ENCODE data around the gene RNU6-9.

The RNU6-9 gene

GRCh38 chr19:934197-934840, 41.0 kb downstream of the RNU6-9 start:
- peaks cover 3% of the 10 kb centered on the region; the same call in 1 of the 2 replicates for H3K9me3 ChIP-seq (ENCODE audit: insufficient read depth, low read length)
- H3K27ac ChIP-seq (ENCODE audit: low read length): no peak overlapping the region
- H3K27me3 ChIP-seq (ENCODE audit: low read depth, low read length): no peaks in the 10 kb centered on the region
- no peak overlapping the region for H3K4me2 ChIP-seq (ENCODE audit: low read length)
- H4K20me1 ChIP-seq (ENCODE audit: insufficient read depth, low read length): peaks cover 67% of the 10 kb centered on the region
- TF ChIP-seq EZH2phosphoT487 (IDR thresholded peaks at IDR 0.05; ENCODE audit: low read depth) (no peak), CTCF (IDR thresholded peaks at IDR 0.05; ENCODE audit: low read depth, low read length) (no peak)
- H3K9ac ChIP-seq (ENCODE audit: low read length): no peak overlapping the region
- H3K4me3 ChIP-seq (ENCODE audit: low read length): no peak overlapping the region
- peaks cover 39% of the 10 kb centered on the region for H3K4me1 ChIP-seq (ENCODE audit: low read length)
- H3K36me3 ChIP-seq (replicated peaks; ENCODE audit: low read depth, low read length): peaks cover 71% of the 10 kb centered on the region
- H3K79me2 ChIP-seq (ENCODE audit: low read length): peaks cover 66% of the 10 kb centered on the region
- no peak overlapping the region for H2AFZ ChIP-seq (ENCODE audit: low read depth, low read length)

GRCh38 chr19:934865-935479, 41.7 kb downstream of the RNU6-9 start:
- Histone ChIP-seq H3K36me3 (replicated peaks; ENCODE audit: low read depth, low read length) (peaks cover 71% of the 10 kb centered on the region), H3K79me2 (ENCODE audit: low read length) (peaks cover 73% of the 10 kb centered on the region), H3K27ac (ENCODE audit: low read length) (no peak overlapping the region), H3K27me3 (ENCODE audit: low read depth, low read length) (no peaks in the 10 kb centered on the region), H4K20me1 (ENCODE audit: insufficient read depth, low read length) (peaks cover 68% of the 10 kb centered on the region), H3K9ac (ENCODE audit: low read length) (no peak overlapping the region), H3K4me3 (ENCODE audit: low read length) (no peak overlapping the region), H3K4me2 (ENCODE audit: low read length) (no peak overlapping the region), H2AFZ (ENCODE audit: low read depth, low read length) (no peak overlapping the region), H3K4me1 (ENCODE audit: low read length) (peaks cover 45% of the 10 kb centered on the region), H3K9me3 (ENCODE audit: insufficient read depth, low read length) (peaks cover 3% of the 10 kb centered on the region; the same call in 1 of the 2 replicates)
- TF ChIP-seq EZH2phosphoT487 (IDR thresholded peaks at IDR 0.05; ENCODE audit: low read depth) (no peak), CTCF (IDR thresholded peaks at IDR 0.05; ENCODE audit: low read depth, low read length) (no peak)

GRCh38 chr19:936175-936546, 42.9 kb downstream of the RNU6-9 start:
- Histone ChIP-seq H3K27me3 (ENCODE audit: low read depth, low read length) (no peaks in the 10 kb centered on the region), H3K27ac (ENCODE audit: low read length) (no peak overlapping the region), H3K4me3 (ENCODE audit: low read length) (no peak overlapping the region), H3K36me3 (replicated peaks; ENCODE audit: low read depth, low read length) (peaks cover 67% of the 10 kb centered on the region), H3K4me2 (ENCODE audit: low read length) (no peak overlapping the region), H2AFZ (ENCODE audit: low read depth, low read length) (no peak overlapping the region), H4K20me1 (ENCODE audit: insufficient read depth, low read length) (peaks cover 71% of the 10 kb centered on the region), H3K9ac (ENCODE audit: low read length) (no peak overlapping the region), H3K9me3 (ENCODE audit: insufficient read depth, low read length) (peaks cover 3% of the 10 kb centered on the region; the same call in 1 of the 2 replicates), H3K4me1 (ENCODE audit: low read length) (peaks cover 57% of the 10 kb centered on the region), H3K79me2 (ENCODE audit: low read length) (peaks cover 84% of the 10 kb centered on the region)
- TF ChIP-seq CTCF (IDR thresholded peaks at IDR 0.05; ENCODE audit: low read depth, low read length) (no peak), EZH2phosphoT487 (IDR thresholded peaks at IDR 0.05; ENCODE audit: low read depth) (no peak)

- peaks cover 72% of the 10 kb centered on the region for H3K36me3 ChIP-seq (replicated peaks; ENCODE audit: low read depth, low read length)
- no peak overlapping the region for H2AFZ ChIP-seq (ENCODE audit: low read depth, low read length)
- no peaks in the 10 kb centered on the region for H3K27me3 ChIP-seq (ENCODE audit: low read depth, low read length)
- peaks cover 89% of the 10 kb centered on the region for H3K79me2 ChIP-seq (ENCODE audit: low read length)
- peaks cover 75% of the 10 kb centered on the region for H4K20me1 ChIP-seq (ENCODE audit: insufficient read depth, low read length)
- no peak overlapping the region for H3K4me2 ChIP-seq (ENCODE audit: low read length)
- H3K4me1 ChIP-seq (ENCODE audit: low read length): peaks cover 59% of the 10 kb centered on the region
- TF ChIP-seq CTCF (IDR thresholded peaks at IDR 0.05; ENCODE audit: low read depth, low read length) (no peak), EZH2phosphoT487 (IDR thresholded peaks at IDR 0.05; ENCODE audit: low read depth) (no peak)
- H3K9ac ChIP-seq (ENCODE audit: low read length): no peak overlapping the region
- no peak overlapping the region for H3K4me3 ChIP-seq (ENCODE audit: low read length)
- H3K27ac ChIP-seq (ENCODE audit: low read length): peak overlapping the region; percentile 9; the same call in 1 of the 2 replicates
- H3K9me3 ChIP-seq (ENCODE audit: insufficient read depth, low read length): peaks cover 3% of the 10 kb centered on the region; the same call in 1 of the 2 replicates
Measured at GRCh38 chr19:937259-937694, 44.0 kb downstream of the RNU6-9 start.

All from OCI-LY3 (cell line).